Measurements from ENCODE around the gene MIGA2.

DNA sequence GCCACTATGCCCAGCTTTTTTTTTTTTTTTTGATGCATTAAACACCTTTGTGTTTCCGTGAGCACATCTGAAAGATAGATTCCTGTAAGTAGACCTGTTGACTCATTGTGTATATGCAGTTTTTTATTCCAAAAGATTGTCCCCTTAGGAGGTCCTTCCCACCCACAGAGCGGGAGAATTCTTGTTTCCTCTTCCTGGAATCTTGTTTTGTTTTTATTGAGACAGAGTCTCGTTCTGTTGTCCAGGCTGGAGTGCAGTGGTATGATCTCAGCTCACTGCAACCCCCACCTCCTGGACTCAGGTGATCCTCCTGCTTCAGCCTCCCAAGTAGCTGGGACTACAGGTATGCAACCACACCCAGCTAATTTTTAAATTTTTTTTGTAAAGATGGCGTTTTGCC lies 82.4 kb downstream of the MIGA2 start:
- TF ChIP-seq CTCF (IDR thresholded peaks at IDR 0.05): no peak
- TF ChIP-seq, protein P1, sequence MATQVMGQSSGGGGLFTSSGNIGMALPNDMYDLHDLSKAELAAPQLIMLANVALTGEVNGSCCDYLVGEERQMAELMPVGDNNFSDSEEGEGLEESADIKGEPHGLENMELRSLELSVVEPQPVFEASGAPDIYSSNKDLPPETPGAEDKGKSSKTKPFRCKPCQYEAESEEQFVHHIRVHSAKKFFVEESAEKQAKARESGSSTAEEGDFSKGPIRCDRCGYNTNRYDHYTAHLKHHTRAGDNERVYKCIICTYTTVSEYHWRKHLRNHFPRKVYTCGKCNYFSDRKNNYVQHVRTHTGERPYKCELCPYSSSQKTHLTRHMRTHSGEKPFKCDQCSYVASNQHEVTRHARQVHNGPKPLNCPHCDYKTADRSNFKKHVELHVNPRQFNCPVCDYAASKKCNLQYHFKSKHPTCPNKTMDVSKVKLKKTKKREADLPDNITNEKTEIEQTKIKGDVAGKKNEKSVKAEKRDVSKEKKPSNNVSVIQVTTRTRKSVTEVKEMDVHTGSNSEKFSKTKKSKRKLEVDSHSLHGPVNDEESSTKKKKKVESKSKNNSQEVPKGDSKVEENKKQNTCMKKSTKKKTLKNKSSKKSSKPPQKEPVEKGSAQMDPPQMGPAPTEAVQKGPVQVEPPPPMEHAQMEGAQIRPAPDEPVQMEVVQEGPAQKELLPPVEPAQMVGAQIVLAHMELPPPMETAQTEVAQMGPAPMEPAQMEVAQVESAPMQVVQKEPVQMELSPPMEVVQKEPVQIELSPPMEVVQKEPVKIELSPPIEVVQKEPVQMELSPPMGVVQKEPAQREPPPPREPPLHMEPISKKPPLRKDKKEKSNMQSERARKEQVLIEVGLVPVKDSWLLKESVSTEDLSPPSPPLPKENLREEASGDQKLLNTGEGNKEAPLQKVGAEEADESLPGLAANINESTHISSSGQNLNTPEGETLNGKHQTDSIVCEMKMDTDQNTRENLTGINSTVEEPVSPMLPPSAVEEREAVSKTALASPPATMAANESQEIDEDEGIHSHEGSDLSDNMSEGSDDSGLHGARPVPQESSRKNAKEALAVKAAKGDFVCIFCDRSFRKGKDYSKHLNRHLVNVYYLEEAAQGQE (IDR thresholded peaks at IDR 0.05; ENCODE audit: insufficient read depth in 1 of 2, low read depth in 2 of 2, low read length in 1 of 2): no peak

Measured in Panc1 (cell line).